Neuronal stem cell (in vitro differentiated cells): Measurements from ENCODE around the gene GPR55.

Experiments
- DNase-seq: peaks from one replicate; pipeline ENCODE4 v3.0.0-alpha.2; 2013; ENCODE audit warnings: low spot score
- H2AFZ ChIP-seq: one replicate; pipeline ENCODE4 v1.6.1; 2013; ENCODE audit warnings: mild to moderate bottlenecking, low read length, inconsistent platforms
- H2AK5ac ChIP-seq: 2 replicates; pipeline ENCODE4 v1.6.1; 2013; ENCODE audit warnings: low read depth, mild to moderate bottlenecking, inconsistent platforms, low read length, moderate library complexity, mixed read lengths
- H2BK120ac ChIP-seq: 2 replicates; pipeline ENCODE4 v1.6.1; 2013; ENCODE audit warnings: low read depth, mild to moderate bottlenecking, inconsistent platforms, low read length, moderate library complexity, mixed read lengths
- H2BK12ac ChIP-seq: one replicate; pipeline ENCODE4 v1.6.1; 2013; ENCODE audit warnings: low read length, inconsistent platforms
- H2BK15ac ChIP-seq: 2 replicates; pipeline ENCODE4 v1.6.1; 2013; ENCODE audit warnings: mild to moderate bottlenecking, low read length, inconsistent platforms, mixed read lengths
- H2BK5ac ChIP-seq: one replicate; pipeline ENCODE4 v1.6.1; 2013; ENCODE audit warnings: inconsistent platforms, mild to moderate bottlenecking, low read length, moderate library complexity
- H3K14ac ChIP-seq: one replicate; pipeline ENCODE4 v1.6.1; 2013; ENCODE audit warnings: low read length, inconsistent platforms
- H3K18ac ChIP-seq: 2 replicates; pipeline ENCODE4 v1.6.1; 2013; ENCODE audit warnings: low read length, inconsistent platforms
- H3K23ac ChIP-seq: 2 replicates; pipeline ENCODE4 v1.6.1; 2013; ENCODE audit warnings: low read depth, mild to moderate bottlenecking, mixed read lengths, low read length, inconsistent platforms; ENCODE audit not compliant: poor library complexity
- H3K27ac ChIP-seq: replicated peaks from 3 replicates; pipeline ENCODE4 v1.5.1; 2013; ENCODE audit warnings: low read length, inconsistent platforms
- H3K27me3 ChIP-seq, 3 experiments: 2 replicates each; pipeline ENCODE4 v1.6.1; 2013; ENCODE audit warnings: low read length in 3 of 3, mild to moderate bottlenecking in 2 of 3, inconsistent platforms in 1 of 3, low read depth in 1 of 3, mixed read lengths in 1 of 3, moderate library complexity in 1 of 3; ENCODE audit not compliant: control insufficient read depth in 3 of 3, insufficient read depth in 3 of 3
- H3K36me3 ChIP-seq, 2 donors: replicated peaks in 1 of 2; 2 replicates each; pipeline ENCODE4 v1.6.1; 2013; ENCODE audit warnings: low read length in 2 of 2; ENCODE audit not compliant: control insufficient read depth in 2 of 2, insufficient read depth in 2 of 2
- H3K4ac ChIP-seq: 2 replicates; pipeline ENCODE4 v1.6.1; 2013; ENCODE audit warnings: inconsistent platforms, mild to moderate bottlenecking, low read length, moderate library complexity
- H3K4me1 ChIP-seq, 2 donors: 1 replicate in 1 of 2; 2 replicates in 1 of 2; pipeline ENCODE4 v1.6.1; 2013; ENCODE audit warnings: low read length in 2 of 2, low read depth in 1 of 2; ENCODE audit not compliant: control insufficient read depth in 2 of 2, insufficient read depth in 1 of 2
- H3K4me2 ChIP-seq: one replicate; pipeline ENCODE4 v1.6.1; 2013; ENCODE audit warnings: mild to moderate bottlenecking, low read length, inconsistent platforms; ENCODE audit not compliant: insufficient read depth, poor library complexity, severe bottlenecking
- H3K4me3 ChIP-seq, 2 donors: 2 replicates each; pipeline ENCODE4 v1.5.1; 2013; ENCODE audit warnings: low read length in 2 of 2, mild to moderate bottlenecking in 2 of 2, inconsistent platforms in 1 of 2, moderate library complexity in 1 of 2
- H3K79me1 ChIP-seq: one replicate; pipeline ENCODE4 v1.6.1; 2013; ENCODE audit warnings: low read depth, mild to moderate bottlenecking, inconsistent platforms, low read length, moderate library complexity
- H3K9ac ChIP-seq: one replicate; pipeline ENCODE4 v1.6.1; 2013; ENCODE audit warnings: mild to moderate bottlenecking, low read depth, low read length, inconsistent platforms; ENCODE audit not compliant: poor library complexity
- H3K9me3 ChIP-seq, 2 donors: replicated peaks in 1 of 2; 2 replicates each; pipeline versions ENCODE3 to v1.6.1; 2013; ENCODE audit warnings: low read length in 2 of 2, mild to moderate bottlenecking in 2 of 2, inconsistent platforms in 1 of 2, low read depth in 1 of 2, mixed read lengths in 1 of 2, moderate library complexity in 1 of 2; ENCODE audit not compliant: control insufficient read depth in 2 of 2, insufficient read depth in 1 of 2
- H4K8ac ChIP-seq: one replicate; pipeline ENCODE4 v1.6.1; 2013; ENCODE audit warnings: low read depth, mild to moderate bottlenecking, inconsistent platforms, low read length, moderate library complexity
- H4K91ac ChIP-seq: one replicate; pipeline ENCODE4 v1.6.1; 2013; ENCODE audit warnings: low read length, low read depth, mild to moderate bottlenecking, inconsistent platforms; ENCODE audit not compliant: poor library complexity
- WGBS, 2 donors: extraction: QIAGEN DNeasy Blood & Tissue Kit; methylation state at CpG; one replicate each; pipeline ENCODE4 v1.1.7; 2013; ENCODE audit warnings: missing lambda C conversion rate in 2 of 2, mixed read lengths in 1 of 2; ENCODE audit not compliant: insufficient read length in 2 of 2, insufficient replicate concordance in 1 of 2; ENCODE audit errors: extremely low coverage in 2 of 2; 5-methylcytosine and 5-hydroxymethylcytosine counted together

GPR55 gene

GRCh38 chr2:230871361-230872150, 53.5 kb downstream of the GPR55 start:
- peak overlapping the region in 1 of 2 donors; percentile 32 for H3K4me3 ChIP-seq
- H2BK12ac ChIP-seq: peak overlapping the region; percentile 34
- H3K9me3 ChIP-seq: no peaks in the 10 kb centered on the region
- H3K9ac ChIP-seq: peak overlapping the region; percentile 64
- H3K4ac ChIP-seq: no peak overlapping the region
- peak overlapping the region; percentile 21 for H3K4me2 ChIP-seq
- H3K79me1 ChIP-seq: peaks cover 16% of the 10 kb centered on the region
- peak overlapping the region; percentile 27 for H2BK5ac ChIP-seq
- WGBS, 2 donors: no CpG with 5 or more reads among the region's 17 CpGs
- H3K27ac ChIP-seq: no peak overlapping the region
- no peak overlapping the region for H4K8ac ChIP-seq
- H3K23ac ChIP-seq: peak overlapping the region; percentile 30
- peaks cover 14 to 54% of the 10 kb centered on the region in 2 donors for H3K36me3 ChIP-seq
- peak overlapping the region; percentile 67 for H3K14ac ChIP-seq
- no peak for DNase-seq
- no peak overlapping the region for H2BK15ac ChIP-seq
- peaks cover 47 to 50% of the 10 kb centered on the region in 2 donors for H3K4me1 ChIP-seq
- H3K18ac ChIP-seq: peak overlapping the region; percentile 84
- no peaks in the 10 kb centered on the region for H3K27me3 ChIP-seq
- peak overlapping the region; percentile 32 for H4K91ac ChIP-seq
- H2AK5ac ChIP-seq: peak overlapping the region; percentile 57
- no peak overlapping the region for H2AFZ ChIP-seq
- no peak overlapping the region for H2BK120ac ChIP-seq

DNA sequence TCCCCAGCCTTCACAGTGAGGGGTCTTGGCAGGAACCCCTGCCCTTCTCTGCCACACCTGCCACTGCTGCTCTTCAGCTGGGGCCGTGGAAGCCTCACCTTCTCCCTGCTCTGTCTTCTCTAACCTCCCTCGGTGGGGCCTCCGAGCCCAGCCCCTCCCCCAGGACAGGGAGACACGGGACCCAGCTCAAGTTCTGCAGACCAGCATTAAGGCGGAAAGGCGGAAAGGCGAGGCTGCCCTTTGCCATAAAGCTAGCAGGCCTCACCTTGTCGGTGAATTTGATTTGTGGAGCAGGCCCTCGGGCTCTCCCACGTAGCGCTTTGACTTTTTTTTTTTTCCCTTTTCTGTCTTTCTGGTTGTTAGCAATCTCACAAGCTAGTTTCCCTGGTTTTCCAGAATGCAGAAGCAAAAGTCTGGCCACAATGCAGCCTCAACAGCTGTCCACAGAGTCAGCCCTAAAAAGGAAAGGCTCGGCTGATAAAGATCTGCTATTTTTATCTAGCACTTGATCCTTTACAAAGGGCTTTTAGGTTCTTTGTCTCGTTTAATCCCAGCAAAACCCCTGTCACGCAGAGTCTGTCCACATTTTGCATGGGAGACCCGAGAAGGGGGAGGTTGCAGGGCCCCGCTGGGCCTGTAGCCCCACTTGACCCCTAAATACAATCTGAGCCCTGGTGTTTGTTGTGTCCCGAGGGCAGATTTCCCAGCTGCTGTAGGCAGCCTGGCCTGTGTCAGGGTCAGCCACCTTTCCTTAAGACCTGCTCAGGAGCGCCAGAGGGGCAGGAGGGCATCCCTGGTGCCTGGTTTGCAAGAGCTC, 54.3 kb downstream of the GPR55 start:
- H2BK5ac ChIP-seq: peak overlapping the region; percentile 58
- peak overlapping the region; percentile 84 for H3K18ac ChIP-seq
- H4K91ac ChIP-seq: peak overlapping the region; percentile 32
- peaks cover 16% of the 10 kb centered on the region for H3K79me1 ChIP-seq
- peak overlapping the region; percentile 64 for H3K9ac ChIP-seq
- peak overlapping the region; percentile 28 for H3K27ac ChIP-seq
- peak overlapping the region; percentile 67 for H3K14ac ChIP-seq
- no peaks in the 10 kb centered on the region for H3K27me3 ChIP-seq
- no peak for DNase-seq
- H3K9me3 ChIP-seq: no peaks in the 10 kb centered on the region
- no peak overlapping the region for H2BK120ac ChIP-seq
- peaks cover 9 to 47% of the 10 kb centered on the region in 2 donors for H3K36me3 ChIP-seq
- H2BK15ac ChIP-seq: no peak overlapping the region
- H2AFZ ChIP-seq: no peak overlapping the region
- peak overlapping the region; percentile 57 for H2AK5ac ChIP-seq
- WGBS, 2 donors: no CpG with 5 or more reads among the region's 18 CpGs
- peaks cover 53 to 55% of the 10 kb centered on the region in 2 donors for H3K4me1 ChIP-seq
- H3K4me2 ChIP-seq: peak overlapping the region; percentile 21
- no peak overlapping the region for H2BK12ac ChIP-seq
- no peak overlapping the region for H4K8ac ChIP-seq
- H3K4ac ChIP-seq: no peak overlapping the region
- no peak overlapping the region for H3K23ac ChIP-seq
- no peak overlapping the region for H3K4me3 ChIP-seq

DNA sequence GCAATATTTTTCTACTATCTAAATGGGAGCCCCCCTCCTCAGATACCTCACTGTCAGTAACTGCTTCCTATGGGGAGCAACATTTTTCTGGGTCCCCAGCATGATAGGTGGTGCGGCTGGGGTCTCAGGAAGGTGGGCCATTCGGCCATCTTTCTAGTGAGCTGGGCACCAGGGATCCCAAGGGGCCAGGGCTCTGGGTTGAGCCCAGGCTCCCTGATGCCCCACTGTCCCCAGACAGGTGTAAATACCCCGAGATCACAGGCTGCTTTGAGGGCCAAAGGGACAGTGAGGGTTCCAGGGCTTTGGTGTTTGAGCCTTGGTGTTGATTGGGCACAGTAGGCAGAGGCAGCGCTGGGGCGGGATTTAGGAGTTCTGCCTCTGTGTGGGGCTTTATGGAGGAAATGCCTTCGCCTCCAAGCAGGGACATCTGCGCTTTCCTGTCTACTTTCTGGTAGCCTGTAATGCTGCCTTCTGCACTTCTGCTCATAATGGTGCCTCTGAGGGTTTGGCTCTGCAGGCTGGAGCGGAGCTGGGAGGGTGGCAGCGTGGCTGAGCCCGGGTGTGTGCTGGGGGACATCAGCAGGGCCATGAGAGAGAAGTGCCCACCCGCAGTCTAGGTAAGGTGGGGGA, 55.0 kb downstream of the GPR55 start:
- DNase-seq: no peak
- Histone ChIP-seq H3K23ac (no peak overlapping the region), H3K79me1 (peaks cover 19% of the 10 kb centered on the region), H3K4ac (no peak overlapping the region), H2BK120ac (no peak overlapping the region), H2BK5ac (peak overlapping the region; percentile 58), H3K14ac (no peak overlapping the region), H2BK15ac (peak overlapping the region; percentile 16), H3K4me3 (no peak overlapping the region), H2AFZ (no peak overlapping the region), H2BK12ac (no peak overlapping the region), H4K91ac (no peak overlapping the region), H3K36me3 (peaks cover 5 to 39% of the 10 kb centered on the region in 2 donors), H3K4me2 (no peak overlapping the region), H3K27me3 (no peaks in the 10 kb centered on the region), H3K4me1 (peaks cover 53 to 55% of the 10 kb centered on the region in 2 donors), H3K9ac (peak overlapping the region; percentile 17), H3K27ac (peak overlapping the region; percentile 28), H4K8ac (no peak overlapping the region), H2AK5ac (peak overlapping the region; percentile 23), H3K18ac (peak overlapping the region; percentile 48), H3K9me3 (no peaks in the 10 kb centered on the region)
- WGBS, 2 donors: no CpG with 5 or more reads among the region's 11 CpGs
